Activated T-helper 17 cell treated with anti-CD3 and anti-CD28 coated beads, Interleukin-2, amount 50 U/mL, for 72 hours (primary cell): ENCODE data around the gene COX20. TPM values are rescaled to one million over a fixed set of nuclear protein-coding genes. Genes with fewer than 3 reads are reported as not detected.
"Not testable (repeated sequence)": the region's sequence is repeated elsewhere in the genome, so short reads cannot be mapped to it uniquely, and the experiment has no call there.

Experiments used
- ATAC-seq: fragments of 150-1000 bp; cut with Tn5 transposase; replicated peaks from 2 replicates; pipeline ENCODE4 v1.10.0; 2021; ENCODE audit warnings: mild to moderate bottlenecking, moderate library complexity
- H3K27ac Mint-ChIP-seq: one replicate; pipeline ENCODE4 v1.8.0; 2022; ENCODE audit warnings: mixed read lengths
- H3K27me3 Mint-ChIP-seq: one replicate; pipeline ENCODE4 v1.8.0; 2022; ENCODE audit warnings: mixed read lengths
- H3K36me3 Mint-ChIP-seq: one replicate; pipeline ENCODE4 v1.8.0; 2022; ENCODE audit warnings: low read depth, mild to moderate bottlenecking, mixed read lengths
- H3K4me1 Mint-ChIP-seq: one replicate; pipeline ENCODE4 v1.8.0; 2022; ENCODE audit warnings: mixed read lengths
- H3K4me3 Mint-ChIP-seq: one replicate; pipeline ENCODE4 v1.8.0; 2022; ENCODE audit warnings: mild to moderate bottlenecking, mixed read lengths
- H3K9me3 Mint-ChIP-seq: one replicate; pipeline ENCODE4 v1.8.0; 2022; ENCODE audit warnings: mixed read lengths
- total RNA-seq, 2 donors: library from RNA; stranded (reverse); gene quantifications; one replicate each; pipeline ENCODE4 v1.2.3, GENCODE V29; 2022

Gene COX20
- total RNA-seq, 2 donors from 2014 or later, result 38.7 to 43.1 TPM

DNA sequence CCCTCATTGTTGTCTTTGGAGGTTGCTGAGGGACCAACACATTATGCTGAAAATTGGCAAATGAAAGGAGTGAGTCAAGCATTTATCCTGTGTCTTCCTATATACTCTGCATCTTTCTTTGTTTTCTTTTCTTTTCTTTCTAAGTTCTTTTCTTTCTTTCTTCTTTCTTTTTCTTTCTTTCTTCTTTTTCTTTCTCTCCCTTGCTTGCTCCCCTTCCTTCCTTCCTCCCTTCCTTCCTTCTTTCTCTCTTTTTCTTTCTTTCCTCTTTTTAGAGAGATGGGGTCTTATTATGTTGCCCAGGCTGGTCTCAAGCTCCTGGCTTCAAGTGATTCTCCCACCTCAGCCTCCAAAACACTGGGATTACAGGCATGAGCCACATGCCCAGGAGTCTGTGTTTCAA is 28.3 kb upstream of the COX20 start:
- Mint-ChIP-seq H3K27me3 (no peaks in the 10 kb centered on the region), H3K36me3 (no peaks in the 10 kb centered on the region), H3K4me3 (no peak overlapping the region), H3K4me1 (no peaks in the 10 kb centered on the region), H3K9me3 (no peaks in the 10 kb centered on the region), H3K27ac (no peak overlapping the region)
- no peak for ATAC-seq

DNA sequence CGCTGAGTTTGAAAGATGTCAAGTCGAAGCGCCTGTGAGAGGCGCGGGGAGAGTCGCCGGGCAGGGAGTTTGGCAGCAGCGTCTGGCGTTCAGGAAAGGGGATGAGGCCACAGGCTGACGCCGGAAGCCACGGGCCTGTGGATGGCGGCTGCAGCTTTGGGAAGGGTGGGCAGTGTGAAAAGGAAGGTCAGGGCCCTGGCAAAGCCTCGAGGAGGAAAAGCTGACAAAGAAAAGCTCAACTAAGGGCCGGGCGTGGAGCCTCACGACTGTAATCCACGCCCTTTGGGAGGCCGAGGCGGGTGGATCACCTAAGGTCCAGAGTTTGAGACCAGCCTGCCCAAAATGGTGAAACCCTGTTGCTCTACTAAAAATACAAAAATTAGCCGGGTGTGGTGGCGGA is 25.2 kb upstream of the COX20 start:
- H3K36me3 Mint-ChIP-seq, result no peaks in the 10 kb centered on the region
- ATAC-seq, result no peak
- peaks cover 7% of the 10 kb centered on the region for H3K4me1 Mint-ChIP-seq
- H3K27me3 Mint-ChIP-seq, result peaks cover 8% of the 10 kb centered on the region
- H3K9me3 Mint-ChIP-seq, result no peaks in the 10 kb centered on the region
- H3K4me3 Mint-ChIP-seq, result no peak overlapping the region
- no peak overlapping the region for H3K27ac Mint-ChIP-seq

DNA sequence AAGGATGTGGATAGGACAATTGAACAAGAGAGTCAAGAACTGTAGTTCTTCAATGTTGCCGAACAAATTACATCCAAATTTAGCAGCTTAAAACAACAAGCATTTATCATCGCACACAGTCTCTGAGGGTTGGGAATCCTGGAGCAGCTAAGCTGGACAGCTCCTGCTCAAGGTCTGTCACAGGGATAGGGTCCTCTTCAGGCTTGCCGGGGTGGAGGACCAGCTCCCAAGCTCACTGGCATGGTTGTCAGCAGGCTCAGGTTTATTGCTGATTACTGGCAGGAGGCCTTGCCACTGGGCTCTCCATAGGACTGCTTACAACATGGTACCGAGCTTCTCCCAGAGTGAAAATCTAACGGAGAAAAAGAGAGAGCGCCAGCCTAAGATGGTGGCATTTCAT is 22.1 kb upstream of the COX20 start:
- no peaks in the 10 kb centered on the region for H3K9me3 Mint-ChIP-seq
- peaks cover 7% of the 10 kb centered on the region for H3K4me1 Mint-ChIP-seq
- no peaks in the 10 kb centered on the region for H3K36me3 Mint-ChIP-seq
- peaks cover 12% of the 10 kb centered on the region for H3K27me3 Mint-ChIP-seq
- no peak overlapping the region for H3K27ac Mint-ChIP-seq
- no peak for ATAC-seq
- no peak overlapping the region for H3K4me3 Mint-ChIP-seq

DNA sequence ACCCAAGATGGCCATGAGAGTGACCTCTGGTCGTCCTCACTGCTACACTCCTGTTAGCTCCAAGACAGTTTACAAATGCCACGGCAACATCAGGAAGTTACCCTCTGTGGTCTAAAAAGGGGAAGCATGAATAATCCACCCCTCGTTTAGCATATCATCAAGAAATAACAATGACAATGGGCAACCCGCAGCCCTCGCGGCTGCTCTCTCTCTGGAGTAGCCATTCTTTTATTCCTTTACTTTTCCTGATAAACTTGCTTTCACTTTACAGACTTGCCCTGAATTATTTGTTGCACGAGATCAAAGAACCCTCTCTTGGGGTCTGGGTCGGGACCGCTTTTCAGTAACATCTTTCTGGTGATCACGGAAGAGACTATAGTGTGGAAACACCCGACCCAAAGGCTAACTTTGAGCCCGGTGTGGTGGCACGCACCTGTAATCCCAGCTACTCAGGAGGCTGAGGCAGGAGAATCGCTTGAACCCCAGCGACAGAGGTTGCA is 19.8 kb upstream of the COX20 start:
- H3K27me3 Mint-ChIP-seq, result peaks cover 12% of the 10 kb centered on the region
- H3K9me3 Mint-ChIP-seq, result no peaks in the 10 kb centered on the region
- no peak overlapping the region for H3K27ac Mint-ChIP-seq
- H3K4me1 Mint-ChIP-seq, result peaks cover 7% of the 10 kb centered on the region
- no peak for ATAC-seq
- H3K36me3 Mint-ChIP-seq, result no peaks in the 10 kb centered on the region
- no peak overlapping the region for H3K4me3 Mint-ChIP-seq

DNA sequence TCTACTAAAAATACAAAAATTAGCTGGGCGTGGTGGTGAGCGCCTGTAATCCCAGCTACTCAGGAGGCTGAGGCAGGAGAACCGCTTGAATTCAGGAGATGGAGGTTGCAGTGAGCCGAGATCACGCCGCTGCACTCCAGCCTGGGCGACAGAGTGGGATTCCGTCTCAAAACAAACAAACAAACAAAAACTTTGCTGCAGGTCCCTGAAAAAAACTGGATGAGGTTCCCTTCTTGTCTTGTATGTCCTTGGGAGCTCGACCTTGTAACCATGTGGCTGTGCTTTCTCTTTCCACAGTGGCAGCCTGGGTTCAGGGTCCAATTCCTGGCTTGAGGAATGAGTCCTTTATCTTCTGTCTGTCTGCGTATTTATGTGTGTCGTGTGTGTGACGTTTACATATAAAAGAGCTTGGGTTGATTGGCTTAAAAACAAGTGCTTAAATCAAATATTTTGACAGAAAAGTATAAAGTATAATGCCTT is 18.0 kb upstream of the COX20 start:
- H3K27ac Mint-ChIP-seq, result no peak overlapping the region
- ATAC-seq, result no peak
- peaks cover 12% of the 10 kb centered on the region for H3K27me3 Mint-ChIP-seq
- H3K9me3 Mint-ChIP-seq, result no peaks in the 10 kb centered on the region
- peaks cover 7% of the 10 kb centered on the region for H3K4me1 Mint-ChIP-seq
- no peaks in the 10 kb centered on the region for H3K36me3 Mint-ChIP-seq
- no peak overlapping the region for H3K4me3 Mint-ChIP-seq

DNA sequence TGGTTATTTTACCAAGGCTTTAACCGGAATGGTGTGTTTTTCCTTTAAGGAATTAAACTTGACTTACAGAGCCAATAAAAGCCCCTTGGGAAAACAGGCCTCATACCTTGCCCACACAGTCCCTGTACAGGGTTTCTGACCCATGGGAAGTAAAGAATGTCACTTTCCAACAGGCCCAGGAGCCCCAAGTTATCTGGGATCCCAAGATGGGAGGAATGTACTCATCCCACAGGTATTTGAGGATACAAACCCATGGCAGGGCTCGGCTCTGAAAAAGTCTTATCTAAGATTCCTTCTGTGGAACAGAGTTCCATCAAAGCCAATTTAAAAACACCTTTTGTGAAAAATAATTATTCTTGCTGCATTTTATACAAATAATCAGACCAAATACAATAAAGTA is 15.3 kb upstream of the COX20 start:
- Mint-ChIP-seq H3K4me3 (no peak overlapping the region), H3K9me3 (no peaks in the 10 kb centered on the region), H3K4me1 (no peaks in the 10 kb centered on the region), H3K27me3 (peaks cover 4% of the 10 kb centered on the region), H3K36me3 (no peaks in the 10 kb centered on the region), H3K27ac (no peak overlapping the region)
- ATAC-seq, result no peak

DNA sequence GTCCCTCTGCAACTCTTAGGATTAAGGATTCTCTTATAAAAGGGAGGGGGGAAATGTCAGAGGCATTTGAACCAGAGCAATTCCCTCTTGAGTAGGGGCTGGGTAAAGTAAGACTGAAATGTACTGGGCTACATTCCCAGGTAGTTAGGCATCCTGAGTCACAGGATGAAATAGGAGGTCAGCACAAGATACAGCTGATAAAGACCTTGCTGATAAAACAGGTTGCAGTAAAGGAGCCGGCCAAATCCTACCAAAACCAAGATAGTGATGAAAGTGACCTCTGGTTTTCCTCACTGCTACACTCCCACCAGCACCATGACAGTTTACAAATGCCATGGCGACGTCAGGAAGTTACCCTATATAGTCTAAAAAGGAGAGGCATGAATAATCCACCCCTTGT is 14.3 kb upstream of the COX20 start:
- Mint-ChIP-seq H3K36me3 (no peaks in the 10 kb centered on the region), H3K4me1 (no peaks in the 10 kb centered on the region), H3K4me3 (no peak overlapping the region), H3K9me3 (no peaks in the 10 kb centered on the region), H3K27me3 (peaks cover 4% of the 10 kb centered on the region), H3K27ac (no peak overlapping the region)
- no peak for ATAC-seq

DNA sequence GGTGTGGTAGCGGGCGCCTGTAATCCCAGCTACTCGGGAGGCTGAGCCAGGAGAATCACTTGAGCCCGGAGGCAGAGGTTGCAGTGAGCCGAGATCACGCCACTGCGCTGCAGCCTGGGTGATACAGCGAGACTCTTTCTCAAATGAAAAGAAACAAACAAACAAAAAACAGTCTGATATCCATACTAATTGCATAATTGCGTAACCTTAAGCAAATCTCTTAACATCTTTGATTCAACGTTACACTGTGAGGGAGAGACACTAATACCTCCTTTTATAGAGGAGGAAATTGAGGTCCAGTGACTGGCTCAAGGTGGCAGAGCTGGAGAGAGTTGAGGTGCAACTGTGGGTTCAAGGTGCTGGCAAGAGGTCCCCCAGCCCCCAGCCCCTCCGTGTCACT is 12.6 kb upstream of the COX20 start:
- Mint-ChIP-seq H3K27me3 (no peaks in the 10 kb centered on the region), H3K36me3 (no peaks in the 10 kb centered on the region), H3K9me3 (no peaks in the 10 kb centered on the region), H3K4me1 (no peaks in the 10 kb centered on the region), H3K27ac (no peak overlapping the region), H3K4me3 (no peak overlapping the region)
- ATAC-seq, result no peak

DNA sequence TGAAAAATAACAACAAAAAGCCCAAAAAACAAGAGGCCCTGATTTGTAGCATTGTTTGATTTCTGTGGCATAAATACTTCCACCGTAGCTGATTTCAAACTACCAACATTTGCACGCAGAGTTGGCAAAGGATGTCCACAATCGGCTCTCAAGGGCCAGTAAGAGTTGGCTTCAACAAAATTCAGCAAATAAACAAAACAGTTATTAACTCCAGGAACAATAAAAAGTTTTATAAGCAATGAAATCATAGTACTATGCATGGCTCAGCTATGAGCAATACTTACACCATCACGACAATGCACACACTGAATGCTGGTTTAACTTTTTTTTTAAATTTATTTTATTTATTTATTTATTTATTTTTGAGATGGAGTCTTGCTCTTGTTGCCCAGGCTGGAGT is 8.7 kb upstream of the COX20 start:
- Mint-ChIP-seq H3K4me1 (peaks cover 10% of the 10 kb centered on the region), H3K27me3 (no peaks in the 10 kb centered on the region), H3K4me3 (no peak overlapping the region), H3K27ac (no peak overlapping the region), H3K9me3 (no peaks in the 10 kb centered on the region), H3K36me3 (no peaks in the 10 kb centered on the region)
- no peak for ATAC-seq

DNA sequence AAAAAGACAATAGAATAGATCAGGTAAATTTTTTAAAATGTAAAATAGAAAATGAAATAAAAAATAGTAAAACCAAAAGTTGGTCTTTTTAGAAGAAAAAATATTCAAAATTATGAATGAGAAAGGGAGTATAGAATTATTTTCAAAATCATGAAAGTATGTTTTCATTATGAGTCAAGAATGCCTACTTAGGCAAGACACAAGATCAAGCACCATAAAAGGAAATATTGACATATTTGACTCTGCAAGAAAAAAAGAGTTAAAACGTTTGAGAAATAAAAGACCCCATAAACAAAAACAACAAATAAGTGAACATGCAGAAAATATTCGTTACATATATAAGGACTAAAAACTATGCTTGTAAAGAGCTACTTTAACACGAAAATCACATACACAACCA is 4.8 kb upstream of the COX20 start:
- Mint-ChIP-seq H3K4me3 (no peak overlapping the region), H3K36me3 (peaks cover 13% of the 10 kb centered on the region), H3K27ac (peak overlapping the region; percentile 63), H3K9me3 (no peaks in the 10 kb centered on the region), H3K4me1 (peaks cover 20% of the 10 kb centered on the region), H3K27me3 (no peaks in the 10 kb centered on the region)
- no peak for ATAC-seq

DNA sequence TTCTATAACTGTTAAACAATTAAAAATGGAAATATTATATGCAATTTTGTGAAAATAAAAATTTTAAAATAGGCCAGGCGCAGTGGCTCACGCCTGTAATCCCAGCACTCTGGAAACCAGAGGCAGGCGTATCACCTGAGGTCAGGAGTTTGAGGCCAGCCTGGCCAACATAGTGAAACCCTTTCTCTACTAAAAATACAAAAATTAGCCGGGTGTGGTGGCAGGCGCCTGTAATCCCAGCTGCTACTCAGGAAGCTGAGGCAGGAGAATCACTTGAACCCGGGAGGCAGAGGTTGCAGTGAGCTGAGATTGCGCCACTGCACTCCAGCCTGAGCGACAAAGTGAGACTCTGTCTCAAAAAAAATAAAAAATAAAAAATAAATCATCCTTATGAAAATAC is 2.2 kb upstream of the COX20 start:
- not testable (repeated sequence) for H3K9me3 Mint-ChIP-seq, H3K27me3 Mint-ChIP-seq, ATAC-seq
- peak overlapping the region; percentile 93 for H3K4me3 Mint-ChIP-seq
- H3K4me1 Mint-ChIP-seq, result peaks cover 30% of the 10 kb centered on the region
- H3K36me3 Mint-ChIP-seq, result peaks cover 40% of the 10 kb centered on the region
- H3K27ac Mint-ChIP-seq, result peak overlapping the region; percentile 97

DNA sequence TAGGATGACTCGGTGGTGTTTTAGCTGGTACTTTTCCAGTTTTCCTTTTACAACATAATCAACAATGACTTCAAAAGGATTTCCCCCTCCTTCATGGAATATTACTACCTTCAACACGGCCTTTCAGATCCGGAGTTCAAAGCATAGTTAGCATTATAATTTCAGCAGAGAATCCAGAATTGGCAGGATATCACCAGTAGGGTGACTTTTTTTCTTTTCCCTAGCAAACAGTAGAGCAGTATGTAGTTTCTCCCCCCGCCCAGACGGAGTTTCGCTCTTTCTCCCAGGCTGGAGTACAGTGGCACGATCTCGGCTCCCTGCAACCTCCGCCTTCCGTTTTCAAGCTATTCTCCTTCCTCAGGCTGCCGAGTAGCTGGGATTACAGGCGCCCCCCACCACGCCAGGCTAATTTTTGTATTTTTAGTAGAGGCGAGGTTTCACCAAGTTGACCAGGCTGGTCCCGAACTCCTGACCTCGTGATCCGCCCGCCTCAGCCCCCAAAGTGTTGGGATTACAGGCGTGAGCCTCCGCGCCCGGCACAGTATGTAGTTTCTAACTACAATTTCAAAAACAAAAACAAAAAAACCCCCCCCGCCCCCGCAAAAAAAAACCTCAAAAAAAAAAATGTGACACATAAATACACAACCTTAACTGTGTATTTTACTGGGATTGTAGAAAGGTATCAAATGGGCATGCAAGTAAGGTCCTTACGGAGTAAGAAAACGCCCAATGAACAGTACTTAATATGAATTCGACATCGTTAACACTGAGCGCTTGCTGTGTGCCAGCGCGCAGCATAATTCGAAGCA is 1.5 kb upstream of the COX20 start:
- peaks cover 46% of the 10 kb centered on the region for H3K36me3 Mint-ChIP-seq
- H3K9me3 Mint-ChIP-seq, result no peaks in the 10 kb centered on the region
- no peaks in the 10 kb centered on the region for H3K27me3 Mint-ChIP-seq
- peak overlapping the region; percentile 97 for H3K27ac Mint-ChIP-seq
- H3K4me3 Mint-ChIP-seq, result peak overlapping the region; percentile 93
- peaks cover 37% of the 10 kb centered on the region for H3K4me1 Mint-ChIP-seq
- peak; percentile 17 for ATAC-seq

DNA sequence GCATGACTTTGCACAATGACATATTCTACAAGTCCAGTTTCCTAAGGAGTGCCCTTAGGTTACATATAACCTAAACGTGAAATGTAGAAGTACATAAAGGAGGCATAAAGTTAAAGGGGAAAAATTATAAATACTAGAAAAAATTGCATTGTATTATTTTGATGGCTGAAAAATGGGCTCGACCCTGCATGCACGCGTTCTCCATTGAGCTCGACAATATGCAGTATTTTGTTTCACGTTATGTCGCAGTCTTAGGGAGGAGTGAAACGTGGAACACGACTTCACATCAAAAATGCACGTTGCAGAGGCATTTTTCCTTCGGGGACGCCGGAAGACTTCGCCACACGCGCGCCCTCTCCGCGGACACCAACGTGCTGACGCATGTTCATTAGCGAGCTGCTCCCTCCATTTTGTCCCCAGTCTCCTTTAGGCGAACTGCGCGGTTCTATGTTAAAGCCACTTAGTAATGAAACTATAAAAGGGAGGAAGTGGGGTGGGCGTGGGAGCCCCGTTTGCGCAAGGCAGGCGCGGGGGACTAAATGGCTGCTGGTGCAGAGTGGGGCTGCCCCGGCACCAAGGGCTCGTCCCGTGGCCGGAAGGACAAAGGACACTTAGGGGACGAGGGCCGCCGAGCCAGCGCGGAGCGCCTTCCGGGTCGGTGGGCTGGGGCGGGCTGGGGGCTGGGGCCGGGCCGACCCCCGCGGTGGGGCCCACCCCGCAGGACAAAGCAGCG is 749 bp upstream of the COX20 start:
- no peaks in the 10 kb centered on the region for H3K27me3 Mint-ChIP-seq
- peaks cover 38% of the 10 kb centered on the region for H3K4me1 Mint-ChIP-seq
- H3K27ac Mint-ChIP-seq, result peak overlapping the region; percentile 97
- peaks cover 54% of the 10 kb centered on the region for H3K36me3 Mint-ChIP-seq
- H3K9me3 Mint-ChIP-seq, result no peaks in the 10 kb centered on the region
- ATAC-seq, result peak; percentile 75
- H3K4me3 Mint-ChIP-seq, result peak overlapping the region; percentile 93

DNA sequence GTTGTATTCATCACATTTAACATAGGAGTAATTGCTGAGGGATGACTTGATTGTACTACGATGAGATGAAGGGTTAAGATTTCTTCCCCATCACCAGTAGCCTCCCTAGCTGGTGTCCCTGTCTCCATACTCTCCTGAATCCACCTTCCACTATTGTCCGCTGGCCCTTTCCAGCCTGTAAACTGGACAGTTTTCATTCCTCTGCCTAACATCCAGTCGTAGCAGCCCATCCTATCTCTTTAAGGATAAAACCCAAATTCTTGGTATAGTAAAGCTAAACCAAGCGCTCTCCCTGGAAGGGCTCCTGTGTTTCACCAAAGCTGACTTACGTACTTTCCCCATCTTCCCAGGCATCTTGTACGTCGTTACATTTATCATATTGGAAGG is 670 bp downstream of the COX20 start:
- Mint-ChIP-seq H3K27me3 (no peaks in the 10 kb centered on the region), H3K4me1 (peaks cover 39% of the 10 kb centered on the region), H3K36me3 (peaks cover 68% of the 10 kb centered on the region), H3K9me3 (no peaks in the 10 kb centered on the region), H3K4me3 (peak overlapping the region; percentile 93), H3K27ac (peak overlapping the region; percentile 97)
- no peak for ATAC-seq

DNA sequence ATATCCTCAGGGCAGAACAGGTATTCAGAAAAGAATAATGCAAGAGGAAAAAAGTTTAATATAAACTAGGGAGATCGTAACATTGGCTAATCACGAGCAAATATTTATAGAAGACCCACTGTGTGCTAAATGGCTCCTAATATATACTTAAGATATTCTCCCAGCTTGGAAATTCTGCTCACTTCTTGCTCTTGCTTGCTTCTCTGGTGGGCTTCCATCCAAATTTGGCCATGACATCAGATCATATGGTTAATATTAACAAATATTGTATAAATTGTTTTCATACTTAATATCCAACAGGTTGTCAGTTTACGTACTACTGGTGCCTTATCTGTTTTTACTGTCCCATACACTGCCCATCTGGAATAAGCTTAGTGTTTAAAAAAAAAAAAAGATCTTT is 1.1 kb downstream of the COX20 start:
- H3K27ac Mint-ChIP-seq, result peak overlapping the region; percentile 97
- H3K4me3 Mint-ChIP-seq, result peak overlapping the region; percentile 93
- H3K36me3 Mint-ChIP-seq, result peaks cover 73% of the 10 kb centered on the region
- H3K27me3 Mint-ChIP-seq, result no peaks in the 10 kb centered on the region
- no peaks in the 10 kb centered on the region for H3K9me3 Mint-ChIP-seq
- ATAC-seq, result no peak
- H3K4me1 Mint-ChIP-seq, result peaks cover 42% of the 10 kb centered on the region
